Subcutaneous abdominal adipose tissue (tissue), 5 donors: ENCODE results near the gene OR2T1.
"Not testable (repeated sequence)": the region's sequence is repeated elsewhere in the genome, so short reads cannot be mapped to it uniquely, and the experiment has no call there.

Source experiments
- H3K27ac ChIP-seq: one replicate; pipeline ENCODE4 v1.7.0; 2013; ENCODE audit warnings: low read depth, mild to moderate bottlenecking, inconsistent platforms, low read length, moderate library complexity
- H3K27me3 ChIP-seq, 5 donors: one replicate each; pipeline ENCODE4 v1.7.0; 2013; ENCODE audit warnings: low read length in 5 of 5, inconsistent platforms in 1 of 5; ENCODE audit not compliant: control insufficient read depth in 5 of 5, insufficient read depth in 4 of 5
- H3K36me3 ChIP-seq, 5 donors: one replicate each; pipeline ENCODE4 v1.7.0; 2013; ENCODE audit warnings: low read length in 5 of 5; ENCODE audit not compliant: control insufficient read depth in 5 of 5, insufficient read depth in 5 of 5
- H3K4me1 ChIP-seq, 5 donors: one replicate each; pipeline ENCODE4 v1.7.0; 2013; ENCODE audit warnings: low read length in 5 of 5, mild to moderate bottlenecking in 3 of 5, moderate library complexity in 1 of 5; ENCODE audit not compliant: control insufficient read depth in 5 of 5, insufficient read depth in 5 of 5
- H3K4me3 ChIP-seq, 5 donors: one replicate each; pipeline ENCODE4 v1.7.0; 2013; ENCODE audit warnings: low read length in 5 of 5, low read depth in 1 of 5
- H3K9ac ChIP-seq, 5 donors: one replicate each; pipeline ENCODE4 v1.7.0; 2013; ENCODE audit warnings: low read length in 5 of 5, mild to moderate bottlenecking in 4 of 5, moderate library complexity in 3 of 5
- H3K9me3 ChIP-seq, 5 donors: one replicate each; pipeline ENCODE4 v1.7.0; 2013; ENCODE audit warnings: low read length in 5 of 5; ENCODE audit not compliant: control insufficient read depth in 5 of 5
- donor health status: healthy.
- donor health status: healthy.
- donor health status: healthy.
- donor health status: healthy.
- donor health status: healthy.

The OR2T1 gene

GRCh38 chr1:248433811-248434415, 31.1 kb downstream of the OR2T1 start:
- not testable (repeated sequence) for H3K36me3 ChIP-seq, H3K27ac ChIP-seq, H3K4me1 ChIP-seq, H3K9ac ChIP-seq, H3K27me3 ChIP-seq, H3K4me3 ChIP-seq, H3K9me3 ChIP-seq

- H3K36me3 ChIP-seq, H3K4me3 ChIP-seq, H3K27ac ChIP-seq, H3K9me3 ChIP-seq, H3K4me1 ChIP-seq, H3K9ac ChIP-seq, H3K27me3 ChIP-seq: not testable (repeated sequence)
These were observed 32.1 kb downstream of the OR2T1 start for GRCh38 chr1:248434913-248435312.

- not testable (repeated sequence) for H3K4me1 ChIP-seq, H3K27me3 ChIP-seq, H3K27ac ChIP-seq, H3K36me3 ChIP-seq, H3K4me3 ChIP-seq, H3K9ac ChIP-seq, H3K9me3 ChIP-seq
These were observed 33.5 kb downstream of the OR2T1 start for GRCh38 chr1:248436303-248436702.

GRCh38 chr1:248438668-248439067, 35.8 kb downstream of the OR2T1 start:
- H3K36me3 ChIP-seq, H3K4me1 ChIP-seq, H3K4me3 ChIP-seq, H3K27me3 ChIP-seq, H3K9me3 ChIP-seq, H3K27ac ChIP-seq, H3K9ac ChIP-seq: not testable (repeated sequence)

- H3K9ac ChIP-seq = not testable (repeated sequence)
These were observed 36.4 kb downstream of the OR2T1 start for GRCh38 chr1:248439283-248439682.

GRCh38 chr1:248442500-248443277, 39.8 kb downstream of the OR2T1 start:
- not testable (repeated sequence) for H3K4me1 ChIP-seq, H3K9ac ChIP-seq, H3K4me3 ChIP-seq, H3K27ac ChIP-seq, H3K9me3 ChIP-seq, H3K27me3 ChIP-seq, H3K36me3 ChIP-seq

More at GRCh38 chr1:248439283-248439682, 36.4 kb downstream of the OR2T1 start:
- not testable (repeated sequence) for H3K4me1 ChIP-seq, H3K27ac ChIP-seq, H3K9me3 ChIP-seq, H3K4me3 ChIP-seq, H3K36me3 ChIP-seq, H3K27me3 ChIP-seq

- H3K4me3 ChIP-seq, H3K9ac ChIP-seq, H3K27me3 ChIP-seq, H3K27ac ChIP-seq, H3K4me1 ChIP-seq, H3K9me3 ChIP-seq, H3K36me3 ChIP-seq: not testable (repeated sequence)
These were observed 41.8 kb downstream of the OR2T1 start for GRCh38 chr1:248444603-248445002.

GRCh38 chr1:248445399-248445798, 42.6 kb downstream of the OR2T1 start, which contains the start of gene OR2T2:
OR2T2 (plus strand) TSS chr1:248445637; CDS start chr1:248452798, 7,161 bp downstream.
- not testable (repeated sequence) for H3K9ac ChIP-seq, H3K27ac ChIP-seq, H3K36me3 ChIP-seq, H3K4me1 ChIP-seq, H3K4me3 ChIP-seq, H3K9me3 ChIP-seq, H3K27me3 ChIP-seq

GRCh38 chr1:248448409-248449074, 45.7 kb downstream of the OR2T1 start:
- not testable (repeated sequence) for H3K27me3 ChIP-seq, H3K4me1 ChIP-seq, H3K9me3 ChIP-seq, H3K9ac ChIP-seq, H3K36me3 ChIP-seq, H3K4me3 ChIP-seq, H3K27ac ChIP-seq

- H3K27me3 ChIP-seq, H3K36me3 ChIP-seq, H3K9ac ChIP-seq, H3K27ac ChIP-seq, H3K9me3 ChIP-seq, H3K4me1 ChIP-seq, H3K4me3 ChIP-seq: not testable (repeated sequence)
These were observed 47.1 kb downstream of the OR2T1 start for GRCh38 chr1:248449821-248450465.
